H1 (cell line): ENCODE measurements around the gene NEB. TPM values are rescaled to one million over a fixed set of nuclear protein-coding genes. Genes with fewer than 3 reads are reported as not detected.
"Not testable (repeated sequence)": the region's sequence is repeated elsewhere in the genome, so short reads cannot be mapped to it uniquely, and the experiment has no call there.

ENCODE experiments used
- CTCF ChIA-PET: fragments of 300-600 bp; sonication (Branson Sonifier 250); formaldehyde crosslinking; loops from one replicate; lab custom pipeline; 2021; ENCODE audit not compliant: partially characterized antibody; lab: Charles Lee
- POLR2A ChIA-PET: fragments of 300-600 bp; sonication (Branson Sonifier 250); formaldehyde crosslinking; loops from one replicate; lab custom pipeline; 2021; ENCODE audit warnings: inconsistent platforms; ENCODE audit not compliant: partially characterized antibody; lab: Charles Lee
- DNase-seq, 2 experiments: peaks; one replicate each; pipeline versions ENCODE4 v3.0.0 to v3.0.0-alpha.2; 2010 to 2022; ENCODE audit warnings: low spot score in 2 of 2, low read depth in 1 of 2, mixed read lengths in 1 of 2
- FAIRE-seq: peaks from 2 replicates; lab custom pipeline; 2011; peaks lifted over from hg19 to GRCh38; lab: Jason Lieb, UNC
- H2AFZ ChIP-seq: 2 replicates; pipeline ENCODE4 v1.8.1; 2012; ENCODE audit warnings: low read length, inconsistent platforms
- H2AK5ac ChIP-seq: 2 replicates; pipeline ENCODE4 v1.6.1; 2013; ENCODE audit warnings: low read depth, low read length
- H2BK120ac ChIP-seq: replicated peaks from 2 replicates; pipeline ENCODE3; 2013; ENCODE audit warnings: low read depth, low read length, inconsistent platforms
- H2BK12ac ChIP-seq: 2 replicates; pipeline ENCODE4 v1.6.1; 2013; ENCODE audit warnings: low read depth, low read length
- H2BK15ac ChIP-seq: 2 replicates; pipeline ENCODE4 v1.6.1; 2013; ENCODE audit warnings: low read length
- H2BK20ac ChIP-seq: 2 replicates; pipeline ENCODE4 v1.6.1; 2013; ENCODE audit warnings: low read length
- H2BK5ac ChIP-seq: 2 replicates; pipeline ENCODE4 v1.6.1; 2013; ENCODE audit warnings: low read depth, low read length
- H3K14ac ChIP-seq: 2 replicates; pipeline ENCODE4 v1.6.1; 2013; ENCODE audit warnings: inconsistent platforms; ENCODE audit not compliant: insufficient read length
- H3K18ac ChIP-seq: 2 replicates; pipeline ENCODE4 v1.6.1; 2013; ENCODE audit warnings: low read length; ENCODE audit errors: extremely low read depth
- H3K23ac ChIP-seq: 2 replicates; pipeline ENCODE4 v1.6.1; 2013; ENCODE audit warnings: inconsistent platforms; ENCODE audit not compliant: insufficient read length
- H3K23me2 ChIP-seq: 2 replicates; pipeline ENCODE4 v1.6.1; 2013; ENCODE audit warnings: low read depth, low read length
- H3K27ac ChIP-seq: 2 replicates; pipeline ENCODE4 v1.6.1; 2011; ENCODE audit warnings: low read depth, low read length, inconsistent platforms
- H3K27me3 ChIP-seq, 4 experiments: replicated peaks in 1 of 4; 1 replicate in 1 of 4; 2 replicates in 3 of 4; pipeline versions ENCODE4 v1.6.1 to v1.8.1; 2011 to 2013; ENCODE audit warnings: low read length in 3 of 4, mild to moderate bottlenecking in 3 of 4, inconsistent platforms in 2 of 4, mixed read lengths in 2 of 4, moderate library complexity in 1 of 4; ENCODE audit not compliant: control insufficient read depth in 3 of 4, insufficient read depth in 3 of 4; ENCODE audit errors: extremely low read depth in 1 of 4
- H3K36me3 ChIP-seq, 4 experiments: 2 replicates each; pipeline versions ENCODE4 v1.6.1 to v1.8.1; 2011 to 2013; ENCODE audit warnings: mild to moderate bottlenecking in 4 of 4, low read length in 3 of 4, moderate library complexity in 2 of 4, control low read depth in 1 of 4, inconsistent platforms in 1 of 4; ENCODE audit not compliant: insufficient read depth in 4 of 4, control insufficient read depth in 2 of 4
- H3K4ac ChIP-seq: replicated peaks from 2 replicates; pipeline ENCODE3; 2013; ENCODE audit warnings: low read length, low read depth, mixed read lengths, inconsistent platforms; ENCODE audit not compliant: insufficient read length
- H3K4me1 ChIP-seq, 4 experiments: replicated peaks in 1 of 4; 1 replicate in 1 of 4; 2 replicates in 3 of 4; pipeline versions ENCODE4 v1.6.1 to v1.8.1; 2011 to 2013; ENCODE audit warnings: low read length in 3 of 4, inconsistent platforms in 2 of 4, mixed read lengths in 1 of 4; ENCODE audit not compliant: insufficient read depth in 4 of 4, control insufficient read depth in 3 of 4
- H3K4me2 ChIP-seq, 2 experiments: 2 replicates each; pipeline versions ENCODE4 v1.6.1 to v1.8.1; 2011 to 2013; ENCODE audit warnings: low read depth in 2 of 2, low read length in 2 of 2, control low read depth in 1 of 2, inconsistent platforms in 1 of 2, mild to moderate bottlenecking in 1 of 2; ENCODE audit not compliant: insufficient read depth in 1 of 2
- H3K4me3 ChIP-seq, 4 experiments: fragments of 200-600, 300-600 bp in 1 of 4; sonication (generic), shearing (Covaris generic), sonication (Bioruptor Twin) in 1 of 4; 2 replicates each; pipeline versions ENCODE4 v1.5.1 to v1.8.1; 2011 to 2016; ENCODE audit warnings: low read length in 4 of 4, low read depth in 3 of 4, control low read depth in 2 of 4, inconsistent platforms in 2 of 4, mild to moderate bottlenecking in 2 of 4, mixed read lengths in 1 of 4, moderate library complexity in 1 of 4; ENCODE audit not compliant: insufficient read depth in 2 of 4; ENCODE audit errors: extremely low read depth in 1 of 4
- H3K56ac ChIP-seq: replicated peaks from 2 replicates; pipeline ENCODE3; 2013; ENCODE audit warnings: low read depth, mild to moderate bottlenecking, mixed read lengths, low read length, inconsistent platforms; ENCODE audit not compliant: insufficient read length
- H3K79me1 ChIP-seq: 2 replicates; pipeline ENCODE4 v1.6.1; 2013; ENCODE audit warnings: low read depth, low read length, control low read depth
- H3K79me2 ChIP-seq, 2 experiments: 2 replicates each; pipeline versions ENCODE4 v1.6.1 to v1.8.1; 2012 to 2013; ENCODE audit warnings: low read length in 2 of 2, mild to moderate bottlenecking in 2 of 2, inconsistent platforms in 1 of 2; ENCODE audit not compliant: insufficient read depth in 2 of 2, control insufficient read depth in 1 of 2
- H3K9ac ChIP-seq, 4 experiments: replicated peaks in 1 of 4; 1 replicate in 1 of 4; 2 replicates in 3 of 4; pipeline versions ENCODE4 v1.6.1 to v1.8.1; 2011 to 2013; ENCODE audit warnings: low read depth in 3 of 4, low read length in 3 of 4, control low read depth in 2 of 4, mild to moderate bottlenecking in 2 of 4, moderate library complexity in 2 of 4, inconsistent platforms in 1 of 4; ENCODE audit errors: extremely low read depth in 1 of 4
- H3K9me3 ChIP-seq, 2 experiments: 2 replicates each; pipeline versions ENCODE4 v1.6.1 to v1.8.1; 2012 to 2013; ENCODE audit warnings: mild to moderate bottlenecking in 2 of 2, moderate library complexity in 2 of 2, control low read depth in 1 of 2, inconsistent platforms in 1 of 2, low read depth in 1 of 2, low read length in 1 of 2, mixed read lengths in 1 of 2; ENCODE audit not compliant: insufficient read depth in 2 of 2
- H4K20me1 ChIP-seq, 2 experiments: replicated peaks in 1 of 2; 2 replicates each; pipeline versions ENCODE3 to v1.8.1; 2011 to 2013; ENCODE audit warnings: inconsistent platforms in 2 of 2, low read length in 2 of 2, mild to moderate bottlenecking in 1 of 2; ENCODE audit not compliant: insufficient read depth in 2 of 2, control insufficient read depth in 1 of 2
- H4K5ac ChIP-seq: 2 replicates; pipeline ENCODE4 v1.6.1; 2013; ENCODE audit warnings: low read length, low read depth, mixed read lengths, inconsistent platforms; ENCODE audit not compliant: insufficient read length
- H4K8ac ChIP-seq: 2 replicates; pipeline ENCODE4 v1.8.0; 2013; ENCODE audit warnings: mild to moderate bottlenecking, moderate library complexity, low read length, inconsistent platforms; ENCODE audit not compliant: insufficient read depth; ENCODE audit errors: extremely low read depth
- H4K91ac ChIP-seq: replicated peaks from 2 replicates; pipeline ENCODE3; 2013; ENCODE audit warnings: low read length, mixed read lengths, inconsistent platforms; ENCODE audit not compliant: insufficient read length
- WGBS, 2 experiments: shearing (Covaris generic) in 1 of 2; methylation state at CpG; one replicate each; pipeline versions ENCODE4 v1.1.6 to v1.1.7; 2013 to 2015; ENCODE audit warnings: low lambda C conversion rate in 2 of 2, mixed read lengths in 2 of 2, inconsistent platforms in 1 of 2, low coverage in 1 of 2, missing lambda C conversion rate in 1 of 2; ENCODE audit not compliant: insufficient replicate concordance in 2 of 2, insufficient coverage in 1 of 2, insufficient read length in 1 of 2; ENCODE audit errors: extremely low coverage in 1 of 2, missing lambda C conversion rate in 1 of 2; 5-methylcytosine and 5-hydroxymethylcytosine counted together
- polyA plus RNA-seq, 7 experiments: library from polyadenylated mRNA; depleted of rRNA in 3 of 7; stranded (reverse) in 5 of 7; unstranded in 2 of 7; fragments of >200 nt in 5 of 7; fragments of 200-250 nt in 2 of 7; gene quantifications; 1 replicate in 5 of 7; 2 replicates in 1 of 7; 4 replicates in 1 of 7; pipeline versions ENCODE4 v1.2.1 to v1.2.3, GENCODE V29; 2011 to 2013; ENCODE audit warnings: missing spikeins in 2 of 7, mixed read lengths in 2 of 7
- total RNA-seq: library from RNA; stranded (reverse); fragmentation: NEBNext Ultra II Directional; extraction: Animal tissue kit (Norgen Biotek cat#: 25700); gene quantifications from 2 replicates; pipeline ENCODE4 v1.2.1, GENCODE V29; 2021

Gene NEB
- total and polyA plus RNA-seq, 2 of the 8 experiments (the other 6 are each of a cell fraction or from before 2014, with no cell fraction given), result 1.4 to 2.5 TPM

DNA sequence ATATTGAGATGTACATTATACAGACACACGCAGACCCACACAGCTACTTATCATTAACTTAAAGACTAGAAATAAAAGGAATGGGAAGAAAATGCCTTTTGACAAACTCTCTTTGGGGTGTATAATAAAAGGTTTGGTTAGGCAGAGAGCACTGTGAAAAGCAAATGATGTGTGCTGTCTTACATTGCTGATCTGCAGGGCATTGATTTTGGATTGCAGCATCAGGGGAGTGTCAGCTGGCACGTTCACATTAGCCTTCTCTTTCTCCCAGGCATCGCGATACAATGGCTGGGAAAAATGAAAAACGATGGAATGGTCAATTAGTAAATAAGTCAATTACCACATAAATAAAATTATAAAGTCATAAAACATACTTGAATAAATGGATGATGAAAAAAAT is 153.0 kb downstream of the NEB start:
- FAIRE-seq, POLR2A ChIA-PET, H3K23ac ChIP-seq, H3K56ac ChIP-seq, H2BK5ac ChIP-seq, H3K79me2 ChIP-seq, H3K9me3 ChIP-seq, H3K36me3 ChIP-seq, H3K14ac ChIP-seq, H3K4ac ChIP-seq, H4K5ac ChIP-seq, DNase-seq, H3K18ac ChIP-seq, H3K23me2 ChIP-seq, H3K4me3 ChIP-seq, H4K8ac ChIP-seq, H2BK120ac ChIP-seq, H2BK12ac ChIP-seq, H3K27ac ChIP-seq, H2BK20ac ChIP-seq, H3K27me3 ChIP-seq, H2AK5ac ChIP-seq, H2BK15ac ChIP-seq, H4K20me1 ChIP-seq, CTCF ChIA-PET, H3K4me2 ChIP-seq, H3K79me1 ChIP-seq, H4K91ac ChIP-seq, H3K4me1 ChIP-seq, H3K9ac ChIP-seq, H2AFZ ChIP-seq: not testable (repeated sequence)
- WGBS, 2 experiments, result 88% methylated on average over 1 of the region's 5 CpGs; no CpG with 5 or more reads in 1 of the 2 experiments

DNA sequence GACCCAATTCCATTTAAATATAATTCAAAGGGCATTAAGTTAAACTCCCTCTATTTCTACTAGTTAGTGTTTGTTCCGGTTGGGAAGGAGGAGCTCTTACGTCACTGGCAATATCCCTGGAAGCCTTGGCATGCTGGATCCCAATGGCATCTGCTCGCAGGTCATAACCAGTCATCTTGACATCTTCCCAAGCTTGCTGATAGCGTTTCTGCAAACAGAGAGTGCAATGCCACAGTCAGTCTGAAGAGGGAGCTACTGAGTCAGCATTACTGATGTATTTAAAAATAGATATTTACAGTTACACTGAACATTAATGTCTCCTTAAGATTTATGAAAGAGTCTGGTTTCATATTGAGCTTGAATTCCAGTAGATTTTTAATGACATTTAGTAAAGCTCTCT is 153.6 kb downstream of the NEB start:
- CTCF ChIA-PET, FAIRE-seq: not testable (repeated sequence)
- WGBS, 2 experiments, result no CpG with 5 or more reads among the region's 4 CpGs

More for the DNA sequence above, 153.6 kb downstream of the NEB start:
- H2BK20ac ChIP-seq, H4K91ac ChIP-seq, H3K9me3 ChIP-seq, H3K56ac ChIP-seq, DNase-seq, H4K5ac ChIP-seq, H3K4ac ChIP-seq, H2BK15ac ChIP-seq, H3K4me1 ChIP-seq, H3K27me3 ChIP-seq, H2AFZ ChIP-seq, H2AK5ac ChIP-seq, H3K79me1 ChIP-seq, H3K27ac ChIP-seq, H2BK12ac ChIP-seq, H2BK120ac ChIP-seq, H4K20me1 ChIP-seq, H3K4me2 ChIP-seq, H3K23me2 ChIP-seq, H3K79me2 ChIP-seq, H3K4me3 ChIP-seq, H3K23ac ChIP-seq, H3K9ac ChIP-seq, H2BK5ac ChIP-seq, H4K8ac ChIP-seq, H3K14ac ChIP-seq, H3K18ac ChIP-seq, POLR2A ChIA-PET, H3K36me3 ChIP-seq: not testable (repeated sequence)
